ENCODE measurements around the gene KNDC1.
"Not testable (repeated sequence)": the region's sequence is repeated elsewhere in the genome, so short reads cannot be mapped to it uniquely, and the experiment has no call there.

Gene KNDC1

DNA sequence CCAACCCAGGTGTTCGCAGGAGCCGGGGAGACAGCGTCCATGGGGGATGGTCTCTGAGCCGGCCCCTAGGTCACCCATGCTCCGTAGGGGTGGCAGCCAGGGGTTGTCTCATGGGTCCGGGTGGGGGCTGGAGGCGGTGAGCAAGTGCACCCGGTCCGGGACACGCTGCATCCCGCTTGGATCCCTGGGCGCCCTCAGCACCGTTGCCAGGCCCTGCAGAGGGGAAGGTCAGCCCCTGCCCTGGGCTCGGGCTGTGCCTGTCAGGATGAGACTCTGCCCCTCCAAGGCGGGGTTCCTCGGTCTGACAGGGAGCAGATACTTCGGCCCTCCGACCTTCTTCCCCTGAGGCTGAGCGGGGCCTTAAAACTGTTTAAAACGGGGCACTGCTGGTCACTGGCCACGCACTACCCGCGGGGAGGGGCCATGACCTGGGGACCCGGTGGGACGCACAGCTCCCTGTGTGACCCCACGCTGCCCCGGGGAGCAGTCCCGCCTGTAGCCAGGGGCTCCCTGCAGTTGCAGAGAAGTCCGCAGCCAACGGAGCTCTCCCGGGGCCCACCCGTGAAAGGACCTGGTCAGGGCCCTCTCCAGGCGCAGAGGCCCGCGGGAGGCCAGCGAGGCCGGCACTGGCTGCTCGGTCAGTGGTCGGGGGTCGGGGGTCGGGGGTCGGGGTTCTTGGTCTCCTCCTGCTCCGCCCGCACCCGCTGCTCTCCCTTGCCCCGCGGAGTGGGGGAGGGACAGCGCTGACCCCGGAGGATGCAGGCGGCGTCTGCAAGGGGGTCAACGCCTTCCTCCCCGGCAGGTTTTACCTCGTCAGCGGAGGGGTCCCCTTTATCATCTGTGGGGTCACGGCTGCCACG is 33.4 kb upstream of the KNDC1 start:
- no peak for DNase-seq

DNA sequence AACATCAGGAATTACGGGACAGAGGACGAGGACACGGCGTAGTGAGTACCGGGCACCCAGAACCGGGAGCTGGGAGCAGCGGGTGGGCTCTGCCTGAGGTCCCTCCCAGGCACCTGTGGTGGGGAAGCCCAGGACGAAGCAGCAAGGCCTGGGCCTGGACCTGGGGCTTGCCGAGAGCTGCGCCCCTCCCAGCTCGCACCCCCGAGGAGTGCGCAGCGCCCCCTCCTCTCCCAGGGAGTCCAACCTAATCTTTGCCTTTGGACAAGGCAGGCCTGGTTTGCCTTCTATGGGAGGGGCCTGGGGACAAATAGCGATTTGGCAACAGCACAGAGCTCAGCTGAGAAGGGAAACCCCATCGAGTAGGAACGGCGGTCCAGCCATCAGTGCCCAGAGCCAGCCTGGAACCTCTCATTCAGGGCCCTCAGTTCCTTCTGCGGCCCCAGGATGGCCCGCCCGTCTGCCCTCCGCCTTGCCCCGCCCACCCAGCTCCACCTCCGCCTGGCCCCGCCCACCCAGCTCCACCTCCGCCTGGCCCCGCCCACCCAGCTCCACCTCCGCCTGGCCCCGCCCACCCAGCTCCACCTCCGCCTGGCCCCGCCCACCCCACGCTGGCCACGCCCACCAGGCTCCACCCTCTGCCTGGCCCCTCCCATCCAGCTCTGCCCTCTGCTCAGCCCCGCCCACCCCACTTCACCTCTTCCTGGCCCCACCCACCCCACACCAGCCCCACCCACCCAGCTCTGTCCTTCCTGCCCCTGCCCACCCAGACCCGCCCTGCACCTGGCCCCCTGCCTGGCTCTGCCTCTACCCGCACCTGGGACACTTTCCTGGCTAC is 32.5 kb upstream of the KNDC1 start:
- no peak for DNase-seq

DNA sequence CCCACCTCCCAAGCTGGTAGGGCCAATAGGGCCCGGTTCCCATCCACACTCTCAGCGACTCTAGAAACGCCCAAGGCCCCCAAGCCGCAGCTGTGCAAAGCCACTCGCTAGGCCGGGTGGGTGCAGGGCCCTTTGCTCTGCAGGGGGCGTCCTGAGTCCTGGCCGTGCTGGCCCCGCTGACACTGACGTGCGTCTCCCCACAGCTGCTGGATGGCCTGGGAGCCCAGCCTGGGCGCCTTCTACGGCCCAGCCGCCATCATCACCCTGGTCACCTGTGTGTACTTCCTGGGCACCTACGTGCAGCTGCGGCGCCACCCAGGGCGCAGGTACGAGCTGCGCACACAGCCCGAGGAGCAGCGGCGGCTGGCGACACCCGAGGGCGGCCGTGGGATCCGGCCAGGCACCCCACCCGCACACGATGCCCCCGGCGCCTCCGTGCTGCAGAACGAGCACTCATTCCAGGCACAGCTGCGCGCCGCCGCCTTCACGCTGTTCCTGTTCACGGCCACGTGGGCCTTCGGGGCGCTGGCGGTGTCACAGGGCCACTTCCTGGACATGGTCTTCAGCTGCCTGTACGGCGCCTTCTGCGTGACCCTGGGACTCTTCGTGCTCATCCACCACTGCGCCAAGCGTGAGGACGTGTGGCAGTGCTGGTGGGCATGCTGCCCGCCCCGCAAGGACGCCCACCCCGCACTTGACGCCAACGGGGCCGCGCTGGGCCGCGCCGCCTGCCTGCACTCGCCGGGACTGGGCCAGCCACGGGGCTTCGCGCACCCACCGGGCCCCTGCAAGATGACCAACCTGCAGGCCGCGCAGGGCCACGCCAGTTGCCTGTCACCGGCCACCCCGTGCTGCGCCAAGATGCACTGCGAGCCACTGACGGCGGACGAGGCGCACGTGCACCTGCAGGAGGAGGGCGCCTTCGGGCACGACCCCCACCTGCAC is 31.6 kb upstream of the KNDC1 start:
- DNase-seq, result no peak

DNA sequence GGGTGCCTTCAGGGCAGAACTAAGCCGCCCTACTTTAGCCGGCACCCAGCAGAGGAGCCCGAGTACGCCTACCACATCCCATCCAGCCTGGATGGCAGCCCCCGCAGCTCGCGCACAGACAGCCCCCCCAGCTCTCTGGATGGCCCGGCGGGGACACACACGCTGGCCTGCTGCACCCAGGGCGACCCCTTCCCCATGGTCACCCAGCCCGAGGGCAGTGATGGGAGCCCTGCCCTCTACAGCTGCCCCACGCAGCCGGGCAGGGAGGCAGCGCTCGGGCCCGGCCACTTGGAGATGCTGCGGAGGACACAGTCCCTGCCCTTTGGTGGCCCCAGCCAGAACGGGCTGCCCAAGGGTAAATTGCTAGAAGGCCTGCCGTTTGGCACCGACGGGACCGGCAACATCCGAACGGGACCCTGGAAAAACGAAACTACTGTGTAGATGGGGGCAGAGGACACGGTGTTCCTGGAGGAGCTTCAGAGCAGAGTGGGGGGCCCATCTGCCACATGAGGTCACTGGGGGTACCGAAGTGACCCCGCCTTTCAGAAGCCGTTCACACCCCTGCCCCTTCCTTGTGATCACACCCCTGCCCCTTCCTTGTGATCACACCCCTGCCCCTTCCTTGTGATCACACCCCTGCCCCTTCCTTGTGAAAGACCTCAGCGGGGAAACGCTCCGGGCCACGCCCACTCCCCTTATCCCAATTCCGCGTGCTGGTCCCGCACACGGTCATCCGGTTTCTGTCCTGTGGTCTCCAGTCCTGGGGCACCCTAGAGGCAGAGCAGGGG is 30.8 kb upstream of the KNDC1 start:
- no peak for DNase-seq

DNA sequence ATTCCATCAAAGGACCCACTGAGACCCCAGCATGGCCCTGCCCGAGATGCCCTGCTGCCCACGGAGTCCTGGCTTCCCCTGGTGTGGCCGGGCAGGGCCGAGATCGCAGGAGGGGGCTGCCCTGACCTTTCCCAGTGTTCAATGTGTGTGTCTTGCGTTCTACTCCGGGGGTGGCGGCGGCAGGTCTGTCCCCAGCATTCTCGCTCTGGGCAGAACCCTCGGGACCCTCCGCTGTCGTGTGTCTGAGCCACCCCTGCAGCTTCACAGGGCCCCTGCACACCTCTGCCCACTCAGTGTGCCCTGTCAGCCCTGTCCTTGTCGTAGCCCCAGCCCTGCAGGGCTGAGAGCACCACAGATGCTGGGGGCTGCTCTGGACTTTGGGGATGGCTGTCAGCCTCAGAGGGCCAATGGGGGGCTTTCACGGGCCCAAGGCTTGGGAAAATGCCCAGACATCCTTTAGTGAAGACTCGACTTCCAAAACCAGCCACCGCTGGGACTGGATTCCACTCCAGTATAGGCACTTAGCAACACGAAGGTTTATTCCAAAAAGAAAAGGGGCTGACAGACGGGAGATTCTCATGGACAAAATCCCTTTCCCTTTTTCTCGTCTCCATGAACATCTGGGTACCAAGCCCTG is 30.0 kb upstream of the KNDC1 start:
- no peak for DNase-seq

DNA sequence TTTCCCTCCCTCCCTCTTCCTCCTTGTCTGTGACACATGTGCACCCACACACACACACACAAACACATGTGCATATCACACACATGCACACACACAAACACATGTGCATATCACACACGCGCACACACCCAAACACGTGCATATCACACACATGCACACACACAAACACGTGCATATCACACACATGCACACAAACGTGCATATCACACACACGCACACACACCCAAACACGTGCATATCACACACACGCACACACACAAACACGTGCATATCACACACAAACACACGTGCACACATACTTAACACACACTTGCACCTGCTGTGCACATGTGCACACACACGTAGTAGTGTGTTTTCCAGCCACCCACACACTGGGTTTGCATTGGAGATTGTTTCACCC is 29.4 kb upstream of the KNDC1 start:
- no peak for DNase-seq

DNA sequence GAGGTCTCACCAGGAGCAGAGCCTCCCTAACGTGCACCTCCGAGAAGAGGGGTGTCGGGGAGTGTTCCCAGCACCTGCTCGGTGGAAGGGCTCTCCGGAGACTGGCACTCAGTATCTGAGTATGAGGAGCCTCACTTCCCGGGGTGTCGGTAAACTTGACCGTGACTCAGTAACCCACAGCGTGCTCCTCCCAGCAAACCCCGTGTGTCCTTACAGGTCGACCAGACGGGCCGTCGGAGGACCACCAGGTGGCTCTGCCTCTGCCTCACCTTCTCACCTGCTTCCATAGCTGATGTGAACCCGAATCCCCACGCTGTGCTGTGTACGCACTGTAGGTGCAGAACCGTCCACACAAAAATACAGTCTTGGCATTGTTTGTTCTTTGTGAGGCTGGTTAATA is 29.0 kb upstream of the KNDC1 start:
- DNase-seq, result no peak

DNA sequence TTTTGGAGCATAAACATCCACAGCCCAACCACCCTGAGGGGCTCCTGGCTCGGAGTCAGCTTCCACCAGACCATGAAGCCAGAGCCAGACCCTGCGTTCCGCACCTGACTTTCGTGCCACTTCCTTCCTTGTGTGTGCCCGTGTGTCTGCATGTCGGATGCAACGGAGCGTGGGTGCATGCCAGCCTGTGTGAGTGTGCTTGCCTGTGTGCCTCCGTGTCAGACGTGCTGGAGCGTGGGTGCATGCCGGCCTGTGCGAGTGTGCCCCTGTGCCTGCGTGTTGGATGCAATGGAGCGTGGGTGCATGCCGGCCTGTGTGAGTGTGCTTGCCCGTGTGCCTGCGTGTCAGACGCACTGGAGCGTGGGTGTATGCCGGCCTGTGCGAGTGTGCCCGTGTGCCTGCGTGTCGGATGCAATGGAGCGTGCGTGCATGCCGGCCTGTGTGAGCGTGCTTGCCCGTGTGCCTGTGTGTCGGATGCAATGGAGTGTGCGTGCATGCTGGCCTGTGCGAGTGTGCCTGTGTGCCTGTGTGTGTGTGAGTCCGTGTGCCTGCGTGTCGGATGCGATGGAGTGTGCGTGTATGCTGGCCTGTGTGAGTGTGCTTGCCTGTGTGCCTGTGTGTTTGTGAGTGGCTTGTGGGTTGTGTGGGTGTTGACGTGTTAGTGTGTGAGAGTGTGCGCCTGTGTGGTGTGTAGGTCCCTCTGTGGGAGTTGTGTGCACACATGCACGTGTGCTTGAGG is 28.1 kb upstream of the KNDC1 start:
- no peak for DNase-seq

DNA sequence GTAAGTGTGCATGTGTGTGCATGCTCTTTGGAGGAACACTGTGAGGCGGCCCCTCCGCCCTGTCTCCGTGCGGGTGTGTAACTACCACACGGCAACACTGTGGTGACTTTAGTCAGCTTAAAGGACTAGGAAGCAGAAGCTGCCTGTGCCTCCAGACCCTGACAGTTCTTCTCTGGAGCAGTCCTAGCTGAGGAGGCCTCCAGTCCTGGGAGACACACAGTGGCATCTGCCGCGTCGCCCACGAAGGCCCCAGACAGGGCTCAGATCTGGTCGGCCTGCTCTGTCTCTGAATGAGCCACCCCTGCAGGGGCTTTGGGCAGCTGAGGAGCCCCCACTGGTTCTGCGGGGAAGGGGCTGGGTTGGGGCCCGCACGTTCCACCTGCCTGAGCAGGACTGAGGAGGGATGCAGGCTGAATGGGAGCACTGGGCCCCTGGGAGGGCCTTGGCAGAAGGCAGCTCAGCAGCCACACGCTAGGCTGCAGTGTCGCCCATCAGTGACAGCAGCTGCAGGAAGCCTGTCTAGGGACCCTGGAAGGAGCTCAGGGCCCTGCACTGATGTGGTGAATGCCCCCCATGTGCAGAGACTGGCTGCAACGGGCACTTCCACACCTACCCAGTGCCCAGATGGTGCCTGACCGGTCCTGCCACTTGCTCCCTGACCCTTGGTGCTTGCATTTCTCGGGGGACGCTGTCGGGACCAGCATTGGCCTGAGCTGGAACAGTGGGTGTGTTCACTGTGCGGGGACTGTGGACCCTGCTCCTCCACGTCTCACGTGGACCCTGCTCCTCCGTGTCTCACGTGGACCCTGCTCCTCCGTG is 27.3 kb upstream of the KNDC1 start:
- DNase-seq, result no peak

DNA sequence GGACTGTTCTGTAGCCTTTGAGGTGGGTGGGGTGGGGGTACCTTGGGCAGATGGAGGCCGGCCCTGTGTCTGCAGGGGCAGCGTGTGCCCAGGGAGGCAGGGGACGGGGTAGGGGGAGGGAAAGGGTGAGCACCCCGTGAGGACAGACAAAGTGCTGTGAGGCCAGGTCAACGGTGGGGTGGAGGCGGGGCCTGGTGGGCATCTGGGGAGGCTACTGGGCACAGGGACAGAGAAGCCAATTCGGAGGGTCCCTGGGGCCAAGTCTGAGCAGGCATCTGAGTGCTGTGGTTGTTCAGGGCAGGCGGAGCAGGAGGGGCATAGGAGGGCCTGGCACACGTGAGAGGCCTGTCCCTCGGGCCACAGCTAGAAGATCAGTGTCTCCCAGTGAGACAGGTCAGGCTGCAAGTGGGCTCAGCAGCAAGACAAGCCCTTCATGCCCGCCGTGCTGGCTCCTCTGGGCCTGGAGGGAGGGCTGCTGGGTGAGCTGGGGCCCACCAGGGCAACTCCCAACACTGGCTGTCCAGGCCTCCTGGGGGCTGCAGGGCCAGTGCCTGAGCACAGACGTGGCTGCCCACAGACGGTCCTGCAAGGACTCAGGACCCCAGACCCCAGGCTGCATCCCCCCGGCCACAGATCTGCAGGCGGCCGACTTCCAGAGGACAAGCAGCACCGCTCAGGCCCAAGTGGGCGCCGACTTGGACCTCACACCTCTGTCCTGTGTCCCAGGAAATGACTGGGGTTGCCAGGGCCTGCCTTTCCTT is 26.4 kb upstream of the KNDC1 start:
- no peak for DNase-seq

DNA sequence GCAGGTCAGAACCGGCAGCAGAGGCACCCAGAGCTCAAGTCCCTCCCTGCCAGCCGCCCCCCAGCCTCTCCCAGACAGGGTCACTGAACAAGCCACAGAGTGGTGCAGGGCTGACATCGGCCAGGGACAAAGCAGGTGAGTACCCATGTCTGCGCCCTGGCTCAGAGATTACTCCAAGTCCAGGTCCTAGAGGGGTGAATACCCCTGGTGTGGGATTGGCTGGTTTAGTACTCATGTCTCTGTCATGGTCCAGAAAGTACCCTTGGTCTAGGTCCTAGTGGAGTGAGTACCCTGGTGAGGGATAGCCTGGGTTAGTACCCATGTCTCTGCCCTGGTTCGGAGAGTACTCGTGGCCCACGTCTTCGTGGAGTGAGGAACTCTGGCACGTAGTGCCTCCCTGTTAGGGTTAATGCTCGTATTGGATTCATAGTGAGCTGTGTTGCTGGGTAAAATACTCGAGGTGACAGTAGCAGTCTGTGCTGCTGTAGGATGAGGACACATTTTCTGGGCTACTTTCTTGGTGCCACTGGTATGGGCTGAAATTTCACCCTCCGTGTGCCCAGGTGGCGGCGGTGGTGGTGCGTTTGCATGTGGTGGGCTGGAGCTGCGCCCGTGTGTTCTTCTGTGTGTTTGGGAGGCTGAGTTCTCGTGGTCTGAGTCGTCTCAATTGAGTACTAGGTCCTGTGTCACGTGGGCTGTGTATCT is 25.5 kb upstream of the KNDC1 start:
- DNase-seq, result no peak

DNA sequence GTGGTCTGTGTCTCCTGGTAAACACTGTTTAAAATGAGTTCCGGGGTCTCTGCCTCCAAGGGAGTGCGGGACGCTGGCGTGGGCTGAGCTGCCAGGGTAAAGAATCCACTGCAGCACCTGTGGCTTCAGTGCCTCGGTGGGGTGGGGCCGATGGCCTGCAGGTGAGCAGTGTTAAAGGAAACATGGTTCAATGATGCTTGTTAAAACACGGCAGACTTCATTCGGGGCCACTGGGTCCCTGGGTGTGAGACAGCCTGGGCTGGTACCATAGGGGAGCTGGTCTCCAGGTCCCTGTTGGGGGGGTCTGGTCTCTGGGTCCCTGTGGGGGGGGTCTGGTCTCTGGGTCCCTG is 24.9 kb upstream of the KNDC1 start:
- DNase-seq, result no peak

DNA sequence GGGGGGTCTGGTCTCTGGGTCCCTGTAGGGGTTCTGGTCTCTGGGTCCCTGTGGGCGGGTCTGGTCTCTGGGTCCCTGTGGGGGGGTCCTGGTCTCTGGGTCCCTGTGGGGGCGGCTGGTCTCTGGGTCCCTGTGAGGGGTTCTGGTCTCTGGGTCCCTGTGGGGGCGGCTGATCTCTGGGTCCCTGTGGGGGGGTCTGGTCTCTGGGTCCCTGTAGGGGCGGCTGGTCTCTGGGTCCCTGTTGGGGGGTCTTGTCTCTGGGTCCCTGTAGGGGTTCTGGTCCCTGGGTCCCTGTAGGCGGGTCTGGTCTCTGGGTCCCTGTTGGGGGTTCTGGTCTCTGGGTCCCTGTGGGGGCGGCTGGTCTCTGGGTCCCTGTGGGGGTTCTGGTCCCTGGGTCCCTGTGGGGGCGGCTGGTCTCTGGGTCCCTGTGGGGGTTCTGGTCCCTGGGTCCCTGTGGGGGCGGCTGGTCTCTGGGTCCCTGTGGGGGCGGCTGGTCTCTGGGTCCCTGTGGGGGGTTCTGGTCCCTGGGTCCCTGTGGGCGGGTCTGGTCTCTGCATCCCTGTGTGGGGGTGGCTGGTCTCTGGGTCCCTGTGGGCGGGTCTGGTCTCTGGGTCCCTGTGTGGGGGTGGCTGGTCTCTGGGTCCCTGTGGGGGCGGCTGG is 22.4 kb upstream of the KNDC1 start:
- not testable (repeated sequence) for DNase-seq

DNA sequence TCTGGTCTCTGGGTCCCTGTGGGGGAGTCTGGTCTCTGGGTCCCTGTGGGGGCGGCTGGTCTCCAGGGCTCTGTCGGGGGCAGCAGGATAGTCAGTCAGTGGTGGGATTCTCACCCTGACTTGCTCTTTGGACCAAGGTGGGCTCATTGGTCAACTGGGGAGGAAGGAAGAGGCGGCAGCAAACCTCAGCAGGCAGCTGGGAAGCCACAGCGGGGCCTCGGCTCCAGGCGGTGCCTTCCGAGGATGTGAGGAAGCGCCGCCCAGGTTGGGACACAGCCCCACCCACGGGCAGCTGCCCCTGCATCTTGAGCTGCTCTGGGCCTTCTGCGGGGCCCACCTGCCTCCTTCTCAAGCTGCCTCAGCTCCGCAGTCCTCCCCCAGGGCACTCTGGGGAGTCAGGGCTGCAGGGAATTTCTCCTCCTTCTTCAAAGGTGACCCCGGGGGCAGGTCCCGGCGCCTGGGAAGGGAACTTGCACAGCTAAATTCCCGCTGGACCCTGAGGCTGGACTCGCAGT is 20.4 kb upstream of the KNDC1 start:
- DNase-seq, result no peak

DNA sequence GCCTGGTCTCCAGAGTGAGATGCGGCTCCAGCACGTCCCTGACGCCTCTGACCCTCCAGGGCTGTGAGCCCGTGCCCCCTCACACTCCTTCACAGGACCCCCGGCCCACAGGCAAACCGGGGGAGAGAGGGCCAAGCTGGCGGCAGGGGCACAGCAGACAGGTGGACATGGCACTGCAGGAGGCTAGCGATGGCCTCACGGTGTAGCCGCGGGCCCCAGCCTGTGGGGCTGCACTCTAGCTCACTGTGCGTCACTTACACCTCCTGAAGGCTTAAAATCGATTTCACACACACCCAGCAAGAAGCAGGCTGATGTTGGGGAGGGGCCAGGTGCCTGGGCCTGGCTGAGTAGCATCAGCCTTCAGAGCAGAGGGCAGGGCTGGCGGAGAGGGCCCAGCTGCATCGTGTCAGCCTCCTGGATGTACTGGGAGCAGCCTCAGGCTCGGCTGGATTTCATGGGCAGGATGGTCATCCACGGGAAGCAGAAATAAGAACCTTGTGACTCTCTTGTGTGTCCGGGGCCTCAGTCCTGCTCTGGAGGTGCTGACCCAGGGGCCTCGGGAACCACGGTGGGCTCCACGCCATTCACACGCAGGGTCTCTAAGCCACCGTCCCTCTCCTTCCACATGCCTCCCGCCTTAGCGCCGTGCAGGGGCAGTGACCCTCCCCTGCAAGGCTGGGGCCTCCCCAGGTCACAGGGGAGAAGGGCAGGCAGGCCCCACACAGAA is 19.4 kb upstream of the KNDC1 start:
- DNase-seq, result no peak

DNA sequence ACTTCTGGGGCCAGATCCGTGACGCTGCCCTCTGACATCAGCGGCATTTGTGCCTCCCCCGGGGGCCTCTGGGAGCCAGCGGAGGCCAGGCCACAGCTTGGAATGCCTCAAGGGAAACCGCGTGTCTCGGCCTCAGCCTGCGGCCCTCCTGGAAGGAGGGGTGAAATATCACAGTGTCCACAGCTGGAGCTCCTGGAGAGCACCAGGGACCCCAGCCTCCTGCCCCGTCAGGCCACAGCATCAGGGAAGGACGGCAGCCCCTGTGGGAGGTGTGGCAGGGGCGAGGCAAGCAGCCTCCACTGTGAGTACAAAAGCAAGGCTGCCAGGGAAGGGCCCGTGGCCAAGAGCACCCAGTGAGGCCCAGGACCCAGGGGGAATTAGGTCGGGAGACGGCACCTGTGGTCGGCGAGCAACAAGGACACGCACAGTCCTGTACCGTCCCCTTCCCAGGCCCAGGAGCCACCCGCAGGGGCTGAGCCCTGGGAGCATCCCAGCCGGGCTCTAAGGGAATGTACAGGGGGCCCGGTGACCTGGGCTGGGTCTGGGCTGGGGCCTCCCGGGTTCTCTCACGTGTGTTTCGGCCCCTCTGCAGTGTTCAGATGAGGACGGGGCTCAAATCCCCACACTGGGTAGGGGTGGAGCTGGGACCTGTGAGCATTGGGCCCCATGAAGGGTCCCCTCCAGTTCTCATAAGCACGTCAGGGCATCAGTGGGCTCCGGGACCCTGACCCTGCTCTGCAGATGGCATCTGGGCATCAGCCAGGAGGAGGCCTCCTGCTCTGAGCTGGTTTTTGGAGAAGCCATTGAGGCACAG is 18.7 kb upstream of the KNDC1 start:
- DNase-seq, result no peak

Measured in NCI-H2029 treated with DMSO at 0.1 percent for 48 hours (cell line).